B cell (primary cell): ENCODE measurements around the gene CTNNA3. TPM values are rescaled to one million over a fixed set of nuclear protein-coding genes. Genes with fewer than 3 reads are reported as not detected.

Source experiments
- ATAC-seq: fragments of 200-7000 bp; cut with Tn5 transposase; one replicate; pipeline ENCODE4 v1.10.0; 2021; ENCODE audit warnings: low read depth, mild to moderate bottlenecking, moderate number of reproducible peaks, moderate library complexity
- CTCF ChIA-PET: fragments of 350-600 bp; sonication (Branson Sonifier 250); formaldehyde crosslinking; loops from one replicate; lab custom pipeline; 2021; ENCODE audit warnings: antibody characterized with exemption, inconsistent platforms; lab: Charles Lee
- POLR2A ChIA-PET: fragments of 350-600 bp; sonication (Branson Sonifier 250); formaldehyde crosslinking; loops from one replicate; lab custom pipeline; 2021; ENCODE audit warnings: antibody characterized with exemption; lab: Charles Lee
- DNase-seq: peaks from one replicate; pipeline ENCODE4 v3.0.0; 2013
- H2AFZ ChIP-seq: 2 replicates; pipeline ENCODE4 v1.6.1; 2012; ENCODE audit warnings: mild to moderate bottlenecking, low read depth, low read length; ENCODE audit not compliant: insufficient read depth, poor library complexity, severe bottlenecking
- H3K27ac ChIP-seq, 2 donors: 1 replicate in 1 of 2; 2 replicates in 1 of 2; pipeline ENCODE4 v1.5.1; 2012 to 2013; ENCODE audit warnings: low read length in 2 of 2, mild to moderate bottlenecking in 2 of 2, moderate library complexity in 1 of 2
- H3K27me3 ChIP-seq, 4 experiments: fragments of 200-600 bp in 1 of 4; sonication (generic) in 1 of 4; replicated peaks in 1 of 4; 1 replicate in 2 of 4; 2 replicates in 2 of 4; pipeline versions ENCODE4 v1.6.1 to v1.7.0; 2013 to 2016; ENCODE audit warnings: low read length in 3 of 4, mild to moderate bottlenecking in 2 of 4, mixed read lengths in 1 of 4, moderate library complexity in 1 of 4; ENCODE audit not compliant: insufficient read depth in 4 of 4, control insufficient read depth in 3 of 4; ENCODE audit errors: control extremely low read depth in 1 of 4
- H3K36me3 ChIP-seq, 2 experiments: replicated peaks in 1 of 2; 1 replicate in 1 of 2; 2 replicates in 1 of 2; pipeline versions ENCODE4 v1.6.1 to v1.7.1; 2013; ENCODE audit warnings: low read length in 1 of 2; ENCODE audit not compliant: insufficient read depth in 2 of 2, control insufficient read depth in 1 of 2; ENCODE audit errors: control extremely low read depth in 1 of 2, extremely low read depth in 1 of 2
- H3K4me1 ChIP-seq, 2 donors: fragments of 200-600 bp in 1 of 2; sonication (generic) in 1 of 2; 1 replicate in 1 of 2; 2 replicates in 1 of 2; pipeline versions ENCODE4 v1.5.1 to v1.6.1; 2013 to 2017; ENCODE audit warnings: low read length in 2 of 2; ENCODE audit not compliant: control insufficient read depth in 2 of 2, insufficient read depth in 2 of 2
- H3K4me2 ChIP-seq: replicated peaks from 2 replicates; pipeline ENCODE3; 2012; ENCODE audit warnings: mild to moderate bottlenecking, low read depth, low read length; ENCODE audit not compliant: poor library complexity, severe bottlenecking
- H3K4me3 ChIP-seq, 5 experiments: fragments of 200-600 bp in 1 of 5; sonication (generic) in 1 of 5; 1 replicate in 3 of 5; 2 replicates in 2 of 5; pipeline versions ENCODE4 v1.5.1 to v1.7.0; 2011 to 2016; ENCODE audit warnings: low read length in 4 of 5, mild to moderate bottlenecking in 4 of 5, low read depth in 2 of 5, control low read depth in 1 of 5, moderate library complexity in 1 of 5; ENCODE audit not compliant: insufficient read depth in 1 of 5; ENCODE audit errors: control extremely low read depth in 1 of 5, extremely low read depth in 1 of 5
- H3K79me2 ChIP-seq: fragments of 200-600 bp; sonication (generic); one replicate; pipeline ENCODE4 v1.6.0; 2016; ENCODE audit warnings: low read length; ENCODE audit not compliant: control insufficient read depth, insufficient read depth
- H3K9ac ChIP-seq: fragments of 200-600 bp; sonication (generic); 2 replicates; pipeline ENCODE4 v1.6.1; 2017; ENCODE audit warnings: mild to moderate bottlenecking, low read length, moderate library complexity
- H3K9me3 ChIP-seq, 3 donors: one replicate each; pipeline versions ENCODE4 v1.6.1 to v1.7.1; 2013; ENCODE audit warnings: low read length in 2 of 3; ENCODE audit not compliant: control insufficient read depth in 2 of 3, insufficient read depth in 1 of 3; ENCODE audit errors: control extremely low read depth in 1 of 3
- H4K20me1 ChIP-seq: 2 replicates; pipeline ENCODE4 v1.6.0; 2012; ENCODE audit warnings: mild to moderate bottlenecking, low read length; ENCODE audit not compliant: insufficient read depth, control insufficient read depth, poor library complexity, severe bottlenecking
- H3K27ac Mint-ChIP-seq: one replicate; pipeline ENCODE4 v1.8.0; 2021; ENCODE audit warnings: mixed read lengths
- H3K27me3 Mint-ChIP-seq: one replicate; pipeline ENCODE4 v1.8.0; 2021; ENCODE audit warnings: mixed read lengths
- H3K4me1 Mint-ChIP-seq: one replicate; pipeline ENCODE4 v1.8.0; 2021; ENCODE audit warnings: mixed read lengths
- H3K4me3 Mint-ChIP-seq: one replicate; pipeline ENCODE4 v1.8.0; 2021; ENCODE audit warnings: mixed read lengths
- H3K9me3 Mint-ChIP-seq: one replicate; pipeline ENCODE4 v1.8.0; 2022; ENCODE audit warnings: mixed read lengths; ENCODE audit not compliant: insufficient read depth
- CTCF ChIP-seq: fragments of 200-600 bp; IDR thresholded peaks from one replicate; pipeline ENCODE4 v1.8.0; 2022; ENCODE audit warnings: antibody characterized with exemption, mild to moderate bottlenecking
- EZH2 ChIP-seq: IDR thresholded peaks from 2 replicates; pipeline ENCODE4 v1.6.1; 2012; ENCODE audit warnings: borderline replicate concordance, low read depth, mild to moderate bottlenecking, moderate library complexity, low read length; ENCODE audit not compliant: insufficient read depth, poor library complexity, severe bottlenecking
- WGBS: methylation state at CpG from one replicate; pipeline ENCODE4 v1.1.5; 2013; ENCODE audit warnings: missing lambda C conversion rate; ENCODE audit not compliant: insufficient coverage; 5-methylcytosine and 5-hydroxymethylcytosine counted together
- intact Hi-C: fragments of 100-400 bp; cut with micrococcal nuclease; formaldehyde crosslinking; loops from one replicate; pipeline ENCODE4 v1.10.0; 2022
- polyA plus RNA-seq: library from polyadenylated mRNA; depleted of rRNA; stranded (reverse); fragments of >200 nt; gene quantifications from 2 replicates; pipeline ENCODE4 v1.2.3, GENCODE V29; 2012
- total RNA-seq, 2 donors: library from RNA; stranded (reverse); fragments of 120-200 nt in 1 of 2; gene quantifications; 1 replicate in 1 of 2; 2 replicates in 1 of 2; pipeline versions ENCODE4 v1.2.3 to v1.2.4, GENCODE V29; 2013 to 2022

Gene CTNNA3
- total and polyA plus RNA-seq, 2 donors (not counting 1 experiment from before 2014, with no cell fraction given) = 0.01 TPM; not detected in 1

- H3K27me3 Mint-ChIP-seq = no peaks in the 10 kb centered on the region
- 97% methylated on average over 17 of the region's 22 CpGs for WGBS
- Histone ChIP-seq H3K79me2 (no peaks in the 10 kb centered on the region), H3K36me3 (no peaks in the 10 kb centered on the region), H4K20me1 (no peaks in the 10 kb centered on the region), H3K4me3 (no peak overlapping the region), H3K9me3 (peaks cover 0 to 4% (median 0%) of the 10 kb centered on the region in 3 donors), H2AFZ (no peak overlapping the region), H3K9ac (no peak overlapping the region), H3K27ac (no peak overlapping the region), H3K27me3 (no peaks in the 10 kb centered on the region), H3K4me2 (no peak overlapping the region), H3K4me1 (no peaks in the 10 kb centered on the region)
- TF ChIP-seq CTCF (no peak), EZH2 (no peak)
- intact Hi-C loops = no loop called here
- no peaks in the 10 kb centered on the region for H3K4me1 Mint-ChIP-seq
- no peaks in the 10 kb centered on the region for H3K9me3 Mint-ChIP-seq
- ChIA-PET CTCF (no interaction called here), POLR2A (no interaction called here)
- no peak for ATAC-seq
- H3K4me3 Mint-ChIP-seq = no peak overlapping the region
- H3K27ac Mint-ChIP-seq = no peak overlapping the region
- no peak for DNase-seq
These were observed 650.6 kb downstream of the CTNNA3 start for GRCh38 chr10:67045404-67045803.

GRCh38 chr10:67043041-67043440 is 653.0 kb downstream of the CTNNA3 start:
- ChIA-PET CTCF (no interaction called here), POLR2A (no interaction called here)
- H3K9me3 ChIP-seq = peaks cover 0 to 4% (median 0%) of the 10 kb centered on the region in 3 donors
- H3K79me2 ChIP-seq = no peaks in the 10 kb centered on the region
- no peaks in the 10 kb centered on the region for H3K27me3 ChIP-seq
- no peak overlapping the region for H3K4me2 ChIP-seq
- Mint-ChIP-seq H3K27me3 (no peaks in the 10 kb centered on the region), H3K4me1 (no peaks in the 10 kb centered on the region), H3K9me3 (no peaks in the 10 kb centered on the region), H3K27ac (no peak overlapping the region), H3K4me3 (no peak overlapping the region)
- DNase-seq (no peak), ATAC-seq (no peak)
- no peak overlapping the region for H3K9ac ChIP-seq
- no peaks in the 10 kb centered on the region for H3K36me3 ChIP-seq
- H3K4me1 ChIP-seq = no peaks in the 10 kb centered on the region
- no peaks in the 10 kb centered on the region for H4K20me1 ChIP-seq
- TF ChIP-seq EZH2 = no peak
- no peak for TF ChIP-seq CTCF
- no peak overlapping the region for H3K27ac ChIP-seq
- H3K4me3 ChIP-seq = no peak overlapping the region
- H2AFZ ChIP-seq = no peak overlapping the region
- intact Hi-C loops = no loop called here
